ENCODE measurements around the gene SLC25A44. TPM values are rescaled to one million over a fixed set of nuclear protein-coding genes. Genes with fewer than 3 reads are reported as not detected.

The SLC25A44 gene
- 10.1 and 10.3 TPM in 2 replicates for total RNA-seq

GRCh38 chr1:156193488-156194299, at the start of gene SLC25A44:
Gene SLC25A44 (plus strand): TSS chr1:156194104. CDS start chr1:156199848, 5,744 bp downstream.

GRCh38 chr1:156153362-156153761, 40.5 kb upstream of the SLC25A44 start, which contains the start of gene SEMA4A:
Gene SEMA4A (plus strand): TSS chr1:156153585. CDS start chr1:156154579, 994 bp downstream.

GRCh38 chr1:156212833-156213643, 19.1 kb downstream of the SLC25A44 start, which contains the start of gene PMF1:
Gene PMF1 (plus strand): TSS chr1:156213007. CDS start chr1:156213016, 9 bp downstream.

GRCh38 chr1:156241926-156242325, 48.0 kb downstream of the SLC25A44 start, which contains the start of gene BGLAP:
Gene BGLAP (plus strand): TSS chr1:156242184. CDS start chr1:156242232, 48 bp downstream.

GRCh38 chr1:156247460-156248322, 53.8 kb downstream of the SLC25A44 start, which contains the start of gene PAQR6:
Gene PAQR6 (minus strand): TSS chr1:156248056. CDS start chr1:156246731, 1,325 bp downstream.

Other genes with a start within 250 kb of the SLC25A44 start
- gene ARHGEF2, start 215.6 kb upstream of the SLC25A44 start, total RNA-seq: 51.3 and 70.6 TPM in 2 replicates
- 351 and 443 TPM in 2 replicates for gene SSR2, start 173.2 kb upstream of the SLC25A44 start, total RNA-seq
- gene UBQLN4, start 140.3 kb upstream of the SLC25A44 start, total RNA-seq: 10.5 and 13.6 TPM in 2 replicates
- 79.8 and 102 TPM in 2 replicates for gene LAMTOR2, start 139.3 kb upstream of the SLC25A44 start, total RNA-seq
- gene RAB25, start 132.9 kb upstream of the SLC25A44 start, total RNA-seq: not detected in 2 replicates
- 2.9 and 4.8 TPM in 2 replicates for gene MEX3A, start 111.6 kb upstream of the SLC25A44 start, total RNA-seq
- 254 and 363 TPM in 2 replicates for gene LMNA, start 79.4 kb upstream of the SLC25A44 start, total RNA-seq
- gene SEMA4A, start 40.5 kb upstream of the SLC25A44 start, total RNA-seq: 0.52 and 0.65 TPM in 2 replicates
- 58.4 and 60.4 TPM in 2 replicates for gene PMF1, start 18.9 kb downstream of the SLC25A44 start, total RNA-seq
- 0.33 and 0.43 TPM in 2 replicates for gene BGLAP, start 48.1 kb downstream of the SLC25A44 start, total RNA-seq
- gene PAQR6, start 54.0 kb downstream of the SLC25A44 start, total RNA-seq: 0.33 and 0.52 TPM in 2 replicates
- 38.4 and 42.6 TPM in 2 replicates for gene SMG5, start 88.7 kb downstream of the SLC25A44 start, total RNA-seq
- 0.54 and 0.95 TPM in 2 replicates for gene TMEM79, start 90.2 kb downstream of the SLC25A44 start, total RNA-seq
- gene GLMP, start 101.6 kb downstream of the SLC25A44 start, total RNA-seq: 48.9 and 54.0 TPM in 2 replicates
- gene VHLL, start 105.2 kb downstream of the SLC25A44 start, total RNA-seq: 0.11 TPM in 1 of 2 replicates, not detected in the other
- gene CCT3, start 144.2 kb downstream of the SLC25A44 start, total RNA-seq: 378 and 523 TPM in 2 replicates
- gene TSACC, start 144.4 kb downstream of the SLC25A44 start, total RNA-seq: 0.09 and 0.11 TPM in 2 replicates
- not detected in 2 replicates for gene RHBG, start 175.1 kb downstream of the SLC25A44 start, total RNA-seq

All from dermis lymphatic vessel endothelial cell (primary cell).